DOHH2 (cell line): ENCODE measurements around the gene SAMD1.

Experiments
- H3F3A ChIP-seq: fragments of 200-600 bp; sonication (generic), shearing (Covaris generic); 2 replicates; pipeline ENCODE4 v1.6.0; 2016; ENCODE audit warnings: antibody characterized with exemption, mild to moderate bottlenecking; ENCODE audit not compliant: control insufficient read depth, insufficient read depth
- H3K27ac ChIP-seq: fragments of 200-600 bp; sonication (generic); 2 replicates; pipeline ENCODE4 v1.5.1; 2014; ENCODE audit warnings: low read depth, mild to moderate bottlenecking, low read length, moderate library complexity
- H3K27me3 ChIP-seq: fragments of 200-600 bp; sonication (generic); 2 replicates; pipeline ENCODE4 v1.6.1; 2014; ENCODE audit warnings: mild to moderate bottlenecking, low read length, mixed read lengths; ENCODE audit not compliant: control insufficient read depth
- H3K36me3 ChIP-seq: fragments of 200-600 bp; sonication (generic); 2 replicates; pipeline ENCODE4 v1.6.1; 2014; ENCODE audit warnings: mild to moderate bottlenecking, low read length, moderate library complexity, mixed read lengths; ENCODE audit not compliant: control insufficient read depth
- H3K4me1 ChIP-seq: fragments of 200-600 bp; sonication (generic); 2 replicates; pipeline ENCODE4 v1.6.1; 2014; ENCODE audit warnings: mild to moderate bottlenecking, low read length, mixed read lengths; ENCODE audit not compliant: control insufficient read depth
- H3K4me2 ChIP-seq: fragments of 200-600 bp; sonication (generic); 2 replicates; pipeline ENCODE4 v1.6.0; 2014; ENCODE audit warnings: mild to moderate bottlenecking, low read length, moderate library complexity
- H3K4me3 ChIP-seq: fragments of 200-600 bp; sonication (generic); 2 replicates; pipeline ENCODE4 v1.5.1; 2014; ENCODE audit warnings: mild to moderate bottlenecking, low read length, mixed read lengths
- H3K79me2 ChIP-seq: fragments of 200-600 bp; sonication (generic); 2 replicates; pipeline ENCODE4 v1.6.1; 2014; ENCODE audit warnings: mild to moderate bottlenecking, low read length, mixed read lengths; ENCODE audit not compliant: control insufficient read depth
- H3K9me2 ChIP-seq: fragments of 200-600 bp; sonication (generic); replicated peaks from 2 replicates; pipeline ENCODE4 v1.6.1; 2014; ENCODE audit warnings: mild to moderate bottlenecking, low read length, mixed read lengths; ENCODE audit not compliant: control insufficient read depth
- H3K9me3 ChIP-seq: fragments of 200-600 bp; sonication (generic); 2 replicates; pipeline ENCODE4 v1.6.1; 2014; ENCODE audit warnings: antibody characterized with exemption, low read length, mixed read lengths; ENCODE audit not compliant: control insufficient read depth, insufficient read depth
- H4K20me1 ChIP-seq: fragments of 200-600 bp; sonication (generic); 2 replicates; pipeline ENCODE4 v1.6.0; 2014; ENCODE audit warnings: low read depth, mild to moderate bottlenecking, antibody characterized with exemption, low read length, moderate library complexity; ENCODE audit not compliant: control insufficient read depth, insufficient read depth
- CTCF ChIP-seq: fragments of 200-600 bp; sonication (generic); IDR thresholded peaks from one replicate; pipeline ENCODE4 v1.5.1; 2014; ENCODE audit warnings: antibody characterized with exemption, mild to moderate bottlenecking, low read depth, low read length; ENCODE audit not compliant: poor library complexity, severe bottlenecking
- EZH2phosphoT487 ChIP-seq: fragments of 200-600 bp; sonication (generic); IDR thresholded peaks from 2 replicates; pipeline ENCODE4 v1.6.1; 2017; ENCODE audit warnings: borderline replicate concordance, mild to moderate bottlenecking, antibody characterized with exemption, low read length, moderate library complexity, mixed read lengths

Gene SAMD1

DNA sequence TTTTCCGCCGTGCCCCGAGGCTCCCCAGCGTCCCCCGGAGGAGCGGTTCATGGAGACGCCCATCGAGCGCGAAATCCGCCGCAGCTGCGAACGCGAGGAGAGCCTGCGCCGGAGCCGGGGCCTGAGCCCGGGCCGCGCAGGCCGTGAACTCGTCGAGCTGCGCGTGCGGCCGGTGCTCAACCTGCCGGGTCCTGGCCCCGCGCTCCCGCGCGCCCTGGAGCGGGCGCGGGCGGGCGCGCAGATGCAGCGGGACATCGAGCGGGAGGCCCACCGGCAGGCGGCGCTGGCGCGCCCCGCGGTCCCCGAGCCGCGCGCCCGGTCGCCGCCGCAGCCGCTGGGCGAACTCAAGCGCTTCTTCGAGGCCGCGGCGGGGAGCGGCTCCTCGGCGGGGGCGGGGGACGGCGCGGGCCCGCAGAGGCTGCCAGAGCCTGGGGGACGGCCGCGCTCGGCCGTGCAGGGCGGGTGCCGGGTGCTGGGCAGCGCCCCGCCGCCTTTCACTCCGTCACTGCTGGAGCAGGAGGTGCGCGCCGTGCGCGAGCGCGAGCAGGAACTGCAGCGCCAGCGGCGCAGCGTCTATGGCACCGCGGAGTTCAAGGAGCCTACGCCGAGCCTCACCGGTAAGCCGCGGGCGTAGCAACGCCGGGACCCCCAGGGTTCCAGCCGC, 17.2 kb downstream of the SAMD1 start:
- no peaks in the 10 kb centered on the region for H3K79me2 ChIP-seq
- 0 out of 2 replicates have a peak, but pooled peaks cover 2% of the 10 kb centered on the region for H3F3A ChIP-seq
- H3K9me2 ChIP-seq = no peaks in the 10 kb centered on the region
- peak; percentile 27 for TF ChIP-seq CTCF
- TF ChIP-seq EZH2phosphoT487 = no peak
- H3K4me2 ChIP-seq = peak overlapping the region; percentile 100
- H3K9me3 ChIP-seq = no peaks in the 10 kb centered on the region
- H3K4me3 ChIP-seq = peak overlapping the region; percentile 88
- H3K36me3 ChIP-seq = no peaks in the 10 kb centered on the region
- peaks cover 36% of the 10 kb centered on the region for H3K4me1 ChIP-seq
- H3K27ac ChIP-seq = no peak overlapping the region
- no peaks in the 10 kb centered on the region for H4K20me1 ChIP-seq
- peaks cover 22% of the 10 kb centered on the region for H3K27me3 ChIP-seq

DNA sequence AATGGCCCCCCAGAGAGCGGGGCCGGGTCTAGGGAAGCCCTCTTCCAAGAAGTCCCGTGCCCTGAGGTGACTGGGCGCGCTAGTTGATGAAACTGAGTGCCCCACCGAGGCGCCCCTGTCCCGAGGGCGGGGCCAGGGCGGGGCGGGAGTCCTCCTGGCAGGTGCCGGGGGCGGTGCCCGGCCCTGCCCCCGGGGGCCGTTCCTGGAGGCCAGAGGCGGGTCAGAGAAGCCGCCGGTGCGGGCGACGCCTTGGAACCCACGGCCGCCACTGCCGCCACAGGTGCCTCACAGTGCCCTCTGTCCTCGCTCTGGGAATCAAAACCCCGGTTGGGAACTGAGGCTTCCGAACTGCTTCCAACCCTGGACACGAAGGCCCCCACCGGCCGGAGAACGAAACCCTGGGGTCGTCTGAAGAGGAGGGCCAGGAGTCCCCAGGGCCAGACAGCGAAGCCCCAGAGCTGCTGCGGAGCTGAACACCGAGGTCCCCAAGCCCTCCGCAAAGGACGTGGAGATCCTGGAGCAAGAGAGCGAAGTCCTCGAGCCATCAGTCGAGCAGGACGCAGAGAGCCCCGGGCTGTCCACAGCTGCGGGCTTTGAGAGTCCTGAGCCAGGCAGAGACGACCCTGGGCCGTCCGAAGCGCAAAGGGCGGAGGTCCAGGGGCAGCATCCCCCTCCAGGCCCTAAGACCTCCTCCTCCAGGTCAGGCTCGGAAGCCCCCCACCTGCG, 17.9 kb downstream of the SAMD1 start, which contains the start of gene MISP3:
MISP3 (plus strand) TSS at position 252 of the 726 bp plus-strand sequence. CDS start 524 bp downstream, outside the sequence.
- no peaks in the 10 kb centered on the region for H3K79me2 ChIP-seq
- no peak within 1 kb of the TSS for H3K27ac ChIP-seq
- H4K20me1 ChIP-seq = no peaks in the 10 kb centered on the region
- H3K36me3 ChIP-seq = no peaks in the 10 kb centered on the region
- 0 out of 2 replicates have a peak, but pooled peaks cover 2% of the 10 kb centered on the region for H3F3A ChIP-seq
- peak within 1 kb of the TSS; percentile 100 for H3K4me2 ChIP-seq
- TF ChIP-seq CTCF (no peak), EZH2phosphoT487 (no peak)
- no peaks in the 10 kb centered on the region for H3K9me3 ChIP-seq
- peaks cover 36% of the 10 kb centered on the region for H3K4me1 ChIP-seq
- H3K9me2 ChIP-seq = no peaks in the 10 kb centered on the region
- peaks cover 22% of the 10 kb centered on the region for H3K27me3 ChIP-seq
- peak within 1 kb of the TSS; percentile 88 for H3K4me3 ChIP-seq

DNA sequence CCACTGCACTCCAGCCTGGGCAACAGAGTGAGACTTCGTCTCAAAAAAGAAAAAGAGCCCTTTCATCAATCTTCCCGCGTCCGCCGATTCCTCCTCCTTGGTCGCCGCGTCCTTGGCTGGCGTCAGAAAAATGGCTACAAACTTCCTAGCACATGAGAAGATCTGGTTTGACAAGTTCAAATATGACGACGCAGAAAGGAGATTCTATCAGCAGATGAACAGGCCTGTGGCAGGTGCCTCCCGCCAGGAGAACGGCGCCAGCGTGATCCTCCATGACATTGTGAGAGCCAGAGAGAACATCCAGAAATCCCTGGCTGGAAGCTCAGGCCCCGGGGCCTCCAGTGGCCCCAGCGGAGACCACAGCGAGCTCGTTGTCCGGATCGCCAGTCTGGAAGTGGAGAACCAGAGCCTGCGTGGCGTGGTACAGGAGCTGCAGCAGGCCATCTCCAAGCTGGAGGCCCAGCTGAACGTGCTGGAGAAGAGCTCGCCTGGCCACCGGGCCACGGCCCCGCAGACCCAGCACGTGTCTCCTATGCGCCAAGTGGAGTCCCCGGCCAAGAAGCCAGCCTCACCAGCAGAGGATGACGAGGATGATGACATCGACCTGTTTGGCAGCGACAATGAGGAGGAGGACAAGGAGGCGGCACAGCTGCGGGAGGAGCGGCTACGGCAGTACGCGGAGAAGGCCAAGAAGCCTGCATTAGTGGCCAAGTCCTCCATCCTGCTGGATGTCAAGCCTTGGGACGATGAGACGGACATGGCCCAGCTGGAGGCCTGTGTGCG, 20.1 kb downstream of the SAMD1 start:
- Histone ChIP-seq H3F3A (no peaks in the 10 kb centered on the region), H3K36me3 (no peaks in the 10 kb centered on the region), H3K9me2 (no peaks in the 10 kb centered on the region), H3K4me1 (peaks cover 36% of the 10 kb centered on the region), H3K4me2 (no peak overlapping the region), H4K20me1 (no peaks in the 10 kb centered on the region), H3K4me3 (no peak overlapping the region), H3K27ac (no peak overlapping the region), H3K9me3 (no peaks in the 10 kb centered on the region), H3K79me2 (no peaks in the 10 kb centered on the region), H3K27me3 (peaks cover 22% of the 10 kb centered on the region)
- TF ChIP-seq EZH2phosphoT487 (no peak), CTCF (no peak)
